Measurements from ENCODE around the gene RASAL2.
"Not testable (repeated sequence)": the region's sequence is repeated elsewhere in the genome, so short reads cannot be mapped to it uniquely, and the experiment has no call there.

RASAL2 gene

DNA sequence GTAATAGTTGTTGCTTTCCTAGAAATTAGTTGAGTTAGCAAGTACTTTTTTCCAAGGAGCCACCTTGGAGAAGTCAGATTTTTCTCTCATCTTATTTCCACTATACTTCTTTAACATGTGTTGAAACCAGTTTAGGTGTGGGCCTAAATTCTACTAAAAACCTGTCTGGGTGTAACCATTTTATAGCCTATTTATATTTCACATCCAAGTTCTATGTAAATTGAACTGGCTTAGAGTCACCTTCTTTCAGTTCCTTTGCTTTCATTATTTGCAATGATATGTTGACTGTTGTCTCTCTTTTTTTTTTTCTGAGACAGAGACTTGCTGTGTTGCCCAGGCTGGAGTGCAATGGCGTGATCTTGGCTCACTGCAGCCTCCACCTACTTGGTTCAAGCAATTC is 207.2 kb downstream of the RASAL2 start:
- no peak for DNase-seq

GRCh38 chr1:178307264-178307663 is 213.4 kb downstream of the RASAL2 start:
- DNase-seq, result no peak

DNA sequence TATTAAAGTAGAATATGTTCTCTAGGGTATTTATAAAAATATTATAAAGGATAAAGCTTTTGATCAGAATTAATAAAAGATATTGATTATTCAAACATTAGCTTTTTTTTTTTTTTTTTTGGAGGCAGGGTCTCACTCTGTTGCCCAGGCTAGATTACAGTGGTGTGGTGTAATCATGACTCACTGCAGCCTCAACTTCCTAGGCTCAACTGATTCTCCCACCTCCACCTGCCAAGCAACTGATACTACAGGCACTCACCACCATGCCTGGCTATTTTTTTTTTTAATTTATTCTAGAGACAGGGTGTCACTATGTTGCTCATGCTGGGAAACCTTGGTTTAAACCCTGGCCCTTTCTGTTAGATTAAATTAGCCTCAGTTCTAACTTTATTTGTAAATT is 214.5 kb downstream of the RASAL2 start:
- DNase-seq, result no peak

GRCh38 chr1:178310685-178311105 is 216.8 kb downstream of the RASAL2 start:
- peak; percentile 55 for DNase-seq

- DNase-seq, result no peak
Measured at GRCh38 chr1:178311164-178311563, 217.3 kb downstream of the RASAL2 start.

- DNase-seq, result not testable (repeated sequence)
Measured at GRCh38 chr1:178320280-178320982, 226.5 kb downstream of the RASAL2 start.

- peak; percentile 2 for DNase-seq
Measured at GRCh38 chr1:178323067-178323466, 229.2 kb downstream of the RASAL2 start.

DNA sequence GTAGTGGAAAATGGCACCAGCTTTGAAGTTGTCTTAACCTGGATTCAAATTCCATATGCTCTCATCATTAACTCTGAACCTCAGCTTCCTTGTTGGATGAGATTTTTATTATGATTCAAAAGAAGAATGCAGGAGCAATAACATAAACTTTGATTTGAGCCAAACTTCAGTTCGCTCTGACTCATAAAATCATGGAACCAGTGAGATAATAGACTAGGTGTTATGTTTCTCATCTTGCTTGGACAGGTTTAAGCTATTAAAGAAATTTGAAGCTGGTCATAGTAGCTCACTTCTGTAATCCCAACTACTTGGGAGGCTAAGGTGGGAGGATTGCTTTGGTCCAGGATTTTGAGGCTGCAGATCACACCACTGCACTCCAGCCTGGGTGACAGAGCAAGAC is 230.1 kb downstream of the RASAL2 start:
- no peak for DNase-seq

DNA sequence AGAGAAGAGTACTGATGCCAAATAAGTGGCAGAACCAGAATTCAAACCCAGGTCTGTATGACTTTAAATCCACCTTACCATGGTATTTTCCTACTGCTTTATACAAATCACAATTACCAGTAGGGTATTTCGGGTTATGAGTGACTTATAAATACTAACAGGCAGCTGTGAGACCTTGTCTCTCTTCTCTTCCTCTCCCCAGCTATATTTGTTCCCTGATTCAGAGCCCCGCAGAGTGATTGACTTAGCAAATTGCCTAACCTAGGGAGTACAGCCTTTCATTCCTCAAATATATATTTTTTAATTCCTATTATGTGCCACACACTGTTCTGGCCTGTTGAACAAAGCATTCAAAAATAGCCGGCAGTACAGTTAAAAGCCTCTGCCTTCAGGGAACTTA is 234.8 kb downstream of the RASAL2 start:
- DNase-seq, result no peak

DNA sequence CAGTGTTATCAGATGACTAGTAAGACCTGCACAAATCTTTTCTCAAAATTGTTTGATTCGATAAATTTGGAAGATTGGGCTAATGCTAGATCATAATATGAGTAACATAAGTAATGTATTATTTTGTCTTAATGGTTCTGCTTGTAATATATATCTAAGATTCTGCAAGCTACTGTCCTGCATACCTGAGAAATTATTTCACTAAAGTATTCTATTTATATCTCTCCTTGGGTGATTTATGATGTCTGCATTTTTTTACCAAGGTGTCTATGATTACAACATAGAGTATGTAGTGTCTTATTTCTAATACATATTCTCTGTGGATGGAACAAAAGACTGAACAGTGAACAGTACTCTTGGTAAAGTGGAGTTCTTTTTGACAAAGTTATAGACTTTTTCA is 236.2 kb downstream of the RASAL2 start:
- no peak for DNase-seq

- no peak for DNase-seq
Measured at GRCh38 chr1:178330848-178331497, 237.1 kb downstream of the RASAL2 start.

DNA sequence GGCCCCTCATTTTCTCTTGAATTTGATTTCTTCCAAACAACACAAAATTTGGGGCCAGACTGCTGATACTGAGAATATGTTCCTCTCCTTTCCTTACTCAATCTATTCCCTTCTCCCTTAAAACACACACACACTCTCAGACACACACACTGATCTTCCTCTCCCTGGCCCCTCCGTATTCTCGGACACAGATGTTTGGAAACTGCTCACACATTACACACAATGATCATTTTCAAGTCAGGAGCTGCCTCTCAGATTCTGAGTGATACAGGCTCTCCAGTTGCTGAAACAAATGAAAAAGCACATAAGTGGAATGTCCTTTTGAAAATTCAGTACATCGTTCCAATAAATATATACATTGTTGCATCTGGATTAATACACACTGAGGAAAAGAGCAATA is 241.5 kb downstream of the RASAL2 start:
- no peak for DNase-seq

- no peak for DNase-seq
Measured at GRCh38 chr1:178337091-178337706, 243.3 kb downstream of the RASAL2 start.

DNA sequence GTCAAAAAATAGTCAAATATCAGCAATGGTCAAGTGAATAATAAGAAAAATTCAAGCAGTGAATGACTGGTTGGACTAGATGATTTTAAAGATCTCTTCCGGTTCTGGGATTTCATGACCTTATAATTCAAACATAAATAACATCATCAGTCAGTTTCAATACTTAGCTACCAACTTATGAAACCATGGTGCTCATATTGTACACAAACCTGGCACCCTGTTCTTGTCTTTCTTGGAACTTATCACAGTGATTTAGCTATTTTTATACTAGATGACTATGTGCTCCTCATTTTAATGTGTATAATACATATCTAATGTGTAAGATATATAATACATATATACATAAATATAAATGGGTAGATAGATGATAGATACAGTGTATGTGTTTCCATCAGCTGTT is 245.9 kb downstream of the RASAL2 start:
- no peak for DNase-seq

- no peak for DNase-seq
Measured at GRCh38 chr1:178341261-178341956, 247.5 kb downstream of the RASAL2 start.

- no peak for DNase-seq
Measured at GRCh38 chr1:178342745-178343144, 248.8 kb downstream of the RASAL2 start.

GRCh38 chr1:178344513-178345091 is 250.7 kb downstream of the RASAL2 start:
- no peak for DNase-seq

GRCh38 chr1:178345238-178345637 is 251.3 kb downstream of the RASAL2 start:
- DNase-seq, result no peak

GRCh38 chr1:178345807-178346206 is 251.9 kb downstream of the RASAL2 start:
- no peak for DNase-seq

- no peak for DNase-seq
Measured at GRCh38 chr1:178349801-178350200, 255.9 kb downstream of the RASAL2 start.

DNA sequence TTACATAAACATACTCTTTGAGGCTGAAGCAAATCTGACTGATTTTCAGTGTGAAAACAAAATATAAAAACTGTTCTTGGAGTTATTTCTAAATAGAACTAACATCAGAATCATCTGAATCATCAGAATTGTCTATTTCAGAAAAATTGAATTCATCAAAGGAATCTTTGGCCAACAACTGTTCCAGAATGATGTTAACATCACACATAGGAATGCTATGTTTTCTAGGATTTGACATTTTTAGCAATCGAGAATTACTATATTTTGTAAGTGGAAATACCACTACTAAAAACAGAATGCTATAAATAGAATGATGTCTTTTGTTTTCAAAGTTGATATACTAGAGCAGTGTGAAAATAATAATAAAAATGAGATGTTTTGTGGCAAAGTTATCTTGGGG is 258.0 kb downstream of the RASAL2 start:
- DNase-seq, result not testable (repeated sequence)

DNA sequence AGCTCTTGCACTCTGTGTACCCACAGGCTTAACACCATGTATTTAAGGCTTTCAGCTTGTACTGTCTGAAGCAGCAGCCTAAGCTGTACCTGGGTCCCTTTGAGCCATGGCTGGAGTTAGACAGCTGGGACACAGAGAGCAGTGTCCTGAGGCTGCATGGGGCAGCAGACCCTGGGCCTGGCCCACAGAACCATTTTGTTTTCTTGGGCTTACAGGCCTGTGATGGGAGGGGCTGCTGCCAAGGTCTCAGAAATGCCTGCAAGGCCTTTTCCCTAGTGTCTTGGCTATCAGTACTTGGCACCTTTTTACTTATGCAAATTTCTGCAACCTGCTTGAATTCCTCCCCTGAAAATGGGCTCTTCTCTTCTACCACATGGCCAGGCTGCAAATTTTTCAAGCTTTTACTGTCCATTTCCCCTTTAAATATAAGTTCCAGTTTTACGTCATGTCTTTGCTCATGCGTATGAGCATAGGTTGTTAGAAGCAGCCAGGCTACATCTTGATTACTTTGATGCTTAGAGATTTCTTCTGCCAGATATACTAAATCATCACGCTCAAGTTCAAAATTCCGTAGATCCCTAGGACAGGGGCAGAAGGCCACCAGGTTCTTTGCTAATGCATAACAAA is 259.0 kb downstream of the RASAL2 start:
- DNase-seq, result no peak

GRCh38 chr1:178353524-178353923 is 259.6 kb downstream of the RASAL2 start:
- DNase-seq, result no peak

All from activated CD4-positive, alpha-beta T cell treated with anti-CD3 and anti-CD28 coated beads, Interleukin-2, amount 50 U/mL, for 16 hours (primary cell).